Ovary (tissue), 9 donors: ENCODE data around the gene ATAD2B. TPM values are rescaled to one million over a fixed set of nuclear protein-coding genes. Genes with fewer than 3 reads are reported as not detected.

Experiments used
- DNase-seq, 5 donors: peaks; one replicate each; pipeline ENCODE4 v3.0.0-alpha.2; 2019 to 2020
- H3K27ac ChIP-seq, 2 donors: fragments of 200-600 bp; one replicate each; pipeline versions ENCODE4 v1.5.1 to v1.8.0; 2019 to 2022
- H3K27me3 ChIP-seq: fragments of 200-600 bp; one replicate; pipeline ENCODE4 v1.8.0; 2022
- H3K36me3 ChIP-seq: fragments of 200-600 bp; sonication (generic); one replicate; pipeline ENCODE4 v1.5.1; 2019
- H3K4me1 ChIP-seq: one replicate; pipeline ENCODE4 v1.8.1; 2013; ENCODE audit warnings: mild to moderate bottlenecking, moderate library complexity; ENCODE audit not compliant: insufficient read depth
- H3K4me3 ChIP-seq: fragments of 200-600 bp; sonication (generic); one replicate; pipeline ENCODE4 v1.5.1; 2017
- H3K9me3 ChIP-seq, 2 donors: fragments of 200-600 bp in 1 of 2; sonication (generic) in 1 of 2; one replicate each; pipeline versions ENCODE4 v1.5.1 to v1.8.1; 2013 to 2019; ENCODE audit warnings: mild to moderate bottlenecking in 1 of 2, moderate library complexity in 1 of 2
- EP300 ChIP-seq: sonication (generic); formaldehyde crosslinking; IDR thresholded peaks from one replicate; pipeline ENCODE4 v1.6.1; 2017; ENCODE audit warnings: antibody characterized with exemption
- POLR2A ChIP-seq: fragments of 450-650 bp; IDR thresholded peaks from one replicate; pipeline ENCODE4 v1.6.1; 2017; ENCODE audit warnings: antibody characterized with exemption, mild to moderate bottlenecking, moderate library complexity
- WGBS, 3 donors: extraction: QIAGEN DNeasy Blood & Tissue Kit in 1 of 3; methylation state at CpG; one replicate each; pipeline versions ENCODE4 v1.1.5 to v1.1.7; 2013 to 2017; 5-methylcytosine and 5-hydroxymethylcytosine counted together
- intact Hi-C, 4 donors: fragments of 100-400 bp; cut with DNase I; formaldehyde crosslinking; loops; one replicate each; pipeline versions ENCODE4 v1.11.0 to v1.15.1; 2022 to 2023
- polyA plus RNA-seq, 2 donors: library from polyadenylated mRNA; stranded (reverse); fragments of 200-250 nt in 1 of 2; fragments of 350-450 nt in 1 of 2; fragmentation: Illumina TruSeq in 1 of 2; extraction: RNeasy Lipid Tissue Mini Kit (QIAGEN cat#74804) in 1 of 2; gene quantifications; one replicate each; pipeline ENCODE4 v1.2.3, GENCODE V29; 2013 to 2014
- total RNA-seq, 7 donors: library from RNA; depleted of rRNA in 2 of 7; stranded (reverse); fragments of >200 nt in 2 of 7; fragmentation: NEBNext Ultra II Directional in 3 of 7; extraction: Animal tissue kit (Norgen Biotek cat#: 25700) in 3 of 7; gene quantifications; one replicate each; pipeline versions ENCODE4 v1.1.0 to v1.2.4, GENCODE V29; 2016 to 2023
- TF ChIP-seq, protein P1 (sequence below), 3 donors: fragments of 450-650 bp in 2 of 3; fragments of 200-600 bp in 1 of 3; IDR thresholded peaks; one replicate each; pipeline versions ENCODE4 v1.5.1 to v1.8.0; 2016 to 2022; ENCODE audit warnings: antibody characterized with exemption in 3 of 3, mild to moderate bottlenecking in 1 of 3
- donor health status: DM: no; HTN: no; CAD: no; lungs with moderate emphysema.
- donor health status: DM: no; HTN: no; CAD: no.
- donor health status: Bipolar disorder and iron deficiency.
- donor health status: DM: yes; HTN: yes; CAD: no.
- donor health status: DM: no; HTN: no; CAD: no.
- donor health status: DM: yes; HTN: yes; CAD: no.

Gene ATAD2B
- total and polyA plus RNA-seq, 9 donors = 4.5 to 29.6 (median 19.8) TPM

DNA sequence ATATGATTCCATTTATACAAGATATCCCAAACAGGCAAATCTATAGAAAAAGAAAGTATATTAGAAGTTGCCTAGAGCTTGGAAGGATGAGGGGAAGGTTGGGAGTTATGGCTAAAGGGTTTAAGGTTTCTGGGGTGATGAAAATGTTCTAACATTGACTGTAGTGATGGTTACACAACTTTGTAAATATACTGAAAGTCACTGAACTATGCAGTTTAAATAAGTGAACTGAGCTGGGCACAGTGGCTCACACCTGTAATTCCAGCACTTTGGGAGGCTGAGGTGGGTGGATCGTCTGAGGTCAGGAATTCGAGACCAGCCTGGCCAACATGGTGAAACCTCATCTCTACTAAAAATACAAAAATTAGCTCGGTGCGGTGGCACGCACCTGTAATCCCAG lies 91.5 kb downstream of the ATAD2B start:
- H3K4me3 ChIP-seq = no peak overlapping the region
- intact Hi-C loops = no loop called here
- no peak for DNase-seq
- H3K36me3 ChIP-seq = no peaks in the 10 kb centered on the region
- no peaks in the 10 kb centered on the region for H3K9me3 ChIP-seq
- H3K27ac ChIP-seq = no peak overlapping the region
- no peak for TF ChIP-seq EP300
- H3K27me3 ChIP-seq = no peaks in the 10 kb centered on the region
- WGBS, 3 donors = 97 to 98% (median 98%) methylated on average over 5 of the region's 5 CpGs
- H3K4me1 ChIP-seq = no peaks in the 10 kb centered on the region

DNA sequence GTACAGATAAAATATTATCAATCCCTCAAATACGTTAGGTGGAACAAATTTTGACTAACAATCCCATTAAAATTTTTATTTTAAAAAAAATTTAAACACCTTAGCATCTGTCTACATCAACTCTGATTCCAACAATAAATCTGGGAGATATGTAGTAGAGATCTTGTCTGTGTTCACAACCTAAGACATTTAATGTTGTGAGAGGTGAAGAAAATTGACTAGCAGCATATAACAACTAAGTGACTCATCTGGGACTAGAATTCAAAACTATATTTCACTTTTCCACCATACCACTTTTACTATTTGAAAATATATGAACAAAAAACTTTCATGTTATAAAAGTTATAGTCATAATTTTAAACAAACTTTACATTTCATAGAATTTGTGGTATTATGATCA lies 97.9 kb downstream of the ATAD2B start:
- Histone ChIP-seq H3K4me3 (no peak overlapping the region), H3K36me3 (no peaks in the 10 kb centered on the region), H3K27ac (no peak overlapping the region), H3K27me3 (no peaks in the 10 kb centered on the region), H3K4me1 (peaks cover 3% of the 10 kb centered on the region), H3K9me3 (no peaks in the 10 kb centered on the region)
- DNase-seq = no peak
- no peak for TF ChIP-seq EP300
- no peak for TF ChIP-seq POLR2A
- TF ChIP-seq, protein P1, sequence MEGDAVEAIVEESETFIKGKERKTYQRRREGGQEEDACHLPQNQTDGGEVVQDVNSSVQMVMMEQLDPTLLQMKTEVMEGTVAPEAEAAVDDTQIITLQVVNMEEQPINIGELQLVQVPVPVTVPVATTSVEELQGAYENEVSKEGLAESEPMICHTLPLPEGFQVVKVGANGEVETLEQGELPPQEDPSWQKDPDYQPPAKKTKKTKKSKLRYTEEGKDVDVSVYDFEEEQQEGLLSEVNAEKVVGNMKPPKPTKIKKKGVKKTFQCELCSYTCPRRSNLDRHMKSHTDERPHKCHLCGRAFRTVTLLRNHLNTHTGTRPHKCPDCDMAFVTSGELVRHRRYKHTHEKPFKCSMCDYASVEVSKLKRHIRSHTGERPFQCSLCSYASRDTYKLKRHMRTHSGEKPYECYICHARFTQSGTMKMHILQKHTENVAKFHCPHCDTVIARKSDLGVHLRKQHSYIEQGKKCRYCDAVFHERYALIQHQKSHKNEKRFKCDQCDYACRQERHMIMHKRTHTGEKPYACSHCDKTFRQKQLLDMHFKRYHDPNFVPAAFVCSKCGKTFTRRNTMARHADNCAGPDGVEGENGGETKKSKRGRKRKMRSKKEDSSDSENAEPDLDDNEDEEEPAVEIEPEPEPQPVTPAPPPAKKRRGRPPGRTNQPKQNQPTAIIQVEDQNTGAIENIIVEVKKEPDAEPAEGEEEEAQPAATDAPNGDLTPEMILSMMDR (IDR thresholded peaks at IDR 0.05) = no peak
- WGBS, 3 donors = 91 to 99% (median 98%) methylated on average over 1 of the region's 1 CpG
- intact Hi-C loops = no loop called here

DNA sequence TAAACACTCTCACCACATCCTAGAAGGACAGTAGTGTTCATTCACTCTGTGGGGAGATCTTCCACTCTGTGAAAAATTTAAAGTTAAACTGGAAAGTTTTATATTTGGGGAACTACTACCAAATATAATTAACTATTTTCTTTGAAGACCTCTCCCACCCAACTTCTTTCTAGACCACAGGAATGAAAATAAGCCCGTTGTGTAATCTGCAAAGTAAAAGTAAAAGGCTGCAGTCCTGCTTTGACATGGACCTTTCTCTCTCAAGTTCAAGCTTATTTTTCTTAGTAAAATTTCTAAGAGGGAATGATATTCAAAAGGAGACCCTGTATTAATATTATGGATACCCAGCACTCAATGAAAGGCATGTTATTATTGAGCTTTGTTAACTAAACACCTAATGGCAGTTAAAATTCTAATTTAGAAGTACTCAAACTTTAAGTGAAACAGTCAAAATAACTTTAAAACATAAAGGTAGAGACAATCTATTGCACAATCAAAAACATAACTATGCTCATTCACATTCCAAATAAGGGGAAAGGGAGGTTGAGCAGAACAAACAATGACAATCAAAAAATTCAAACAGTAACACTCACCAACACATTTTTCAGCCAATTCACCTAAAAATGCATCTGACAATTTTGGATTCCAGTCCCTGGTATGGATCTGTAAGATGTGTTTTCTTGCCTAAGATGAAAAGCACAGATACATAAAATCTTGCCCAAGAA lies 98.5 kb downstream of the ATAD2B start:
- WGBS, 3 donors = 14 to 31% (median 18%) methylated on average over 1 of the region's 1 CpG
- TF ChIP-seq, protein P1 (IDR thresholded peaks at IDR 0.05) = no peak
- TF ChIP-seq EP300 (no peak), POLR2A (no peak)
- intact Hi-C loops = no loop called here
- DNase-seq = no peak
- Histone ChIP-seq H3K4me1 (peaks cover 3% of the 10 kb centered on the region), H3K27me3 (no peaks in the 10 kb centered on the region), H3K27ac (no peak overlapping the region), H3K9me3 (no peaks in the 10 kb centered on the region), H3K4me3 (no peak overlapping the region), H3K36me3 (no peaks in the 10 kb centered on the region)

DNA sequence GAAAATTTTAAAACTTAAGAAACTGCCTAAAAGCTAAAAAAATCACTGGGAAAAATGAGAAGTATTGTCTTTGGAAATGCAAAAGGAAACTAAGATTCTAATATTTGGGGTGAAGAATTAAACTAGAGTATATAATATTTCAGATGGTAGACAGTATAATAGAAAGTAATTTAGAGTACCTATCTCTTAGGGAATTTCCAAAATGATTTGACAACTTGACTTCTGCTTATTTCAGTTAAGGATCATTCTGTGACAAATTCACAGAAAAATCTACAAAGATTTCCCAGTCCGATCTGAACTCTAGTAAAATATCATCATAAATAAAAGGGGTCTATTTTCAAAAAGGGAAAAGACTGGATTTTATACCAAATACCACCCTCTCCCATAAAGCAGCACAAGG lies 99.6 kb downstream of the ATAD2B start:
- intact Hi-C loops = no loop called here
- H3K4me1 ChIP-seq = peaks cover 3% of the 10 kb centered on the region
- 90 to 98% (median 92%) methylated on average over 1 of the region's 1 CpG for WGBS, 3 donors
- no peak overlapping the region for H3K27ac ChIP-seq
- H3K27me3 ChIP-seq = no peaks in the 10 kb centered on the region
- H3K4me3 ChIP-seq = no peak overlapping the region
- no peaks in the 10 kb centered on the region for H3K36me3 ChIP-seq
- no peaks in the 10 kb centered on the region for H3K9me3 ChIP-seq
- TF ChIP-seq EP300 (no peak), POLR2A (no peak)
- TF ChIP-seq, protein P1 (IDR thresholded peaks at IDR 0.05) = no peak
- DNase-seq = no peak

DNA sequence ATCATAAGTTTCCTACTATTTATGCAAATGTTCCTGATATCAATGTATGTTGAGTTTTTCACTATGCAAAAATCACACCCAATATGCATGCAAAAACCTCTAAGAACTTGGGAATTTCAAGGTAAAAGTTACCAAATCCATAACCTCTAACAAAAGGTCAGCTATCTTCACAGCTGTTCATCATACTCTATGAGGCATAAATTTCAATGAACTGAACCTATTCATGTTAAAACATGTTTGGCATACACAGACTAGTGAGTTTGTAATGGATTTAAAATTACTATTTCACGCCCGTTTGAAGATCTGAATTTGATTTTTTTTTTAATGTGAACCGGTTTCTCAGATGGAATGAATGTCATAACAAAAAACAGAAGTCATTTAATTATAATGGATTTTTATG lies 100.2 kb downstream of the ATAD2B start:
- Histone ChIP-seq H3K4me1 (peaks cover 3% of the 10 kb centered on the region), H3K4me3 (no peak overlapping the region), H3K36me3 (no peaks in the 10 kb centered on the region), H3K27me3 (no peaks in the 10 kb centered on the region), H3K9me3 (no peaks in the 10 kb centered on the region), H3K27ac (no peak overlapping the region)
- intact Hi-C loops = no loop called here
- no peak for DNase-seq
- TF ChIP-seq, protein P1 (IDR thresholded peaks at IDR 0.05) = no peak
- TF ChIP-seq POLR2A (no peak), EP300 (no peak)
- WGBS, 3 donors = 93 to 98% (median 95%) methylated on average over 3 of the region's 3 CpGs
